ENCODE data around the gene FRMD4A. TPM values are rescaled to one million over a fixed set of nuclear protein-coding genes. Genes with fewer than 3 reads are reported as not detected.
A peak's percentile ranks its signal among the peaks of the same experiment; 100 is the strongest.
"Not testable (repeated sequence)": the region's sequence is repeated elsewhere in the genome, so short reads cannot be mapped to it uniquely, and the experiment has no call there.

FRMD4A gene
- total RNA-seq, 2 donors from 2014 or later, result 37.8 to 41.6 TPM

DNA sequence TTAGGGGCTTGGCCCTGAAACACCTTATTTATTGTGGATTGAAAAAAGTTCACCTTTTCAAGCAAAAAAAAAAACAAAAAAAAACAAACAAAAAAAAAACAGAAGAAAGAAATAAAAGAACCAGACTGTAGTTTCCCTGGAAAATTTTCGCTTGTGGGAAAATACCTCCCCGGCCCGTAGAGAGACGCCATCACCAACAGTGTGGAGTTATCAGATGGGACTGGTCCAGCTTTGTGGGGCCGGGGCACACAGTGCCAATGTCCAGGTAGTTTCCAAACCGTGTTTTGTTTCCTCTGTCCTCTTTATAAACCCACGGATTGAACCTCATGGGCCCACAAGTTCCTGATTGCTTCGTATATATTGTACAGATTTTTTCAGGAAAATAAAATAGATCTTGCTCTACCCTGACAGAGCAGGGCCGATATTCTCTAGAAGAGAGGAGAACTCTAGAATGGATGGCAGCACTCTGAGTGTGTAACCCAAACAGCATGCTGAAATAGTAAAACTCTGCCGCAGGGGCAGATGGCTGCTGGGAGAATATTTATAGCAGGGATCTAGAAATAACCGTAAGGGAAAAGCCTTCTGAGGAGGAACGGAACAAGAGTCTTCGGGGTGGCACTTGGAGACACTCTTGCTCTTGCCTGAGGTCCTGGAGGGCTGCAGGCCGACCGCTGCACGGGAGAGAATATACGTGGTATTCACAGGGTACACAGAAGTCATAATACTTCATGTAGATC, 241.0 kb downstream of the FRMD4A start:
- intact Hi-C loops (cut with DNase I), result loop anchor here (5.0 to 10.0 kb wide), 3 partner anchors 302 to 913 kb away; no protein-coding TSS in a partner anchor
- DNase-seq (ENCODE audit: low spot score), result no peak

DNA sequence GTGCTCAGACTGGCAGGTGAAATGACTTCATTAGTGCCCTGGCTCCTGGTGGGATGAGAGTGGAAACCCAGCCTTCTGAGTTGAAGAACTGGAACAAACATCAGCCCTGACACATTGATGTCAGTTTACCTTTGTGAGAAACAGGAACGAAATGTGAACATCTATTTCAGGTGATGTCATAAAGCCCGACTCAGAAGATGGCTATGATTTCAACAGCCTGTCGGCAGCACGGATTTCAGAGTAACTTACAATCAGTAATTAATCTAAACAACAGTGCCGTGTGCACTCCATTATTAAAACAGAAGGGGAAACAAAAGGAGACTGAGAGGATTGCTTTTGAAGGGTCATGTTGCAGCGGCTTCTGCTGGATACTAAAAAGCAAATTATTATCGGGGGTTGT, 243.2 kb downstream of the FRMD4A start:
- no peak for DNase-seq (ENCODE audit: low spot score)
- intact Hi-C loops (cut with DNase I), result loop anchor here in 1 of 2 donors (5.0 kb wide), 1 partner anchor 915 kb away; no protein-coding TSS in a partner anchor

DNA sequence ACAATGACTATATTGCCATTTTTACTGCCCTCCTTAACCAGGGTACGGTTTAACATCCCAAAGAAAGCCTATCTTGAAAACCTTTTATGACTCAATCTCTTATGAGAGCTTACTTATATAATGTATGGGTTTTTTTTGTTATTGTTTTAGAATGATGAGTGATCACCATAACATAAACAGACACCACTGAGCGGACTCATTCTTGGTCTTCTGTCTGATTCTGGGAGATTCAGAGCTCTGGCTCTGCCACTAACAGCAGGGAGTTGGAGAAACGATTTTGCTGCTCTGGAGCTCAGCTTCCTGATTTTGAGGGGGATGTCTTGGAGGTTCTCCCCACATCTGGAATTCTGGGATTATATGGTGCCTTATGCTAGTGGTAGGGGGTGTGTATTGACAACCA, 244.1 kb downstream of the FRMD4A start:
- intact Hi-C loops (cut with DNase I), result loop anchor here in 1 of 2 donors (5.0 kb wide), 1 partner anchor 916 kb away; no protein-coding TSS in a partner anchor

DNA sequence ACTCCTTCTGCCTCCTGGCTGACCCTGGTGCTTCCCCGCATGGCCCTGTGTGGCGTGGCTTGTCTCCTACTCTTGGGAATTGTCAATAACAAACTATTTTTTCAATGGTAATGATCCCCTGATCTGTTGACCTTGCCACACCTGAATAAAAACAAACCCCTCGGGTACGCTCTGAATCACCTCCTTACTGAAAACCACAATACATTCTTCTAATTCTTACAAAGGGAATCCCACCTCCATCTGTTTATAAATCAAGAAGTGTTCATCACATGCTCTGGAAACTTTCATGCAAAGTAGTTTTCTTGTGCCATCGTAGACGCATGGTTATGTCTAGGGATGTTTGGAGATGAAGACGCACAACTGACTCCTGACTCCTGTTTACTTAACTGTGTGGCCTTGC, 245.8 kb downstream of the FRMD4A start:
- DNase-seq (ENCODE audit: low spot score), result no peak
- intact Hi-C loops (cut with DNase I), result loop anchor here in 1 of 2 donors (5.0 kb wide), 1 partner anchor 917 kb away; no protein-coding TSS in a partner anchor

More for the DNA sequence above, 244.1 kb downstream of the FRMD4A start:
- no peak for DNase-seq (ENCODE audit: low spot score)

DNA sequence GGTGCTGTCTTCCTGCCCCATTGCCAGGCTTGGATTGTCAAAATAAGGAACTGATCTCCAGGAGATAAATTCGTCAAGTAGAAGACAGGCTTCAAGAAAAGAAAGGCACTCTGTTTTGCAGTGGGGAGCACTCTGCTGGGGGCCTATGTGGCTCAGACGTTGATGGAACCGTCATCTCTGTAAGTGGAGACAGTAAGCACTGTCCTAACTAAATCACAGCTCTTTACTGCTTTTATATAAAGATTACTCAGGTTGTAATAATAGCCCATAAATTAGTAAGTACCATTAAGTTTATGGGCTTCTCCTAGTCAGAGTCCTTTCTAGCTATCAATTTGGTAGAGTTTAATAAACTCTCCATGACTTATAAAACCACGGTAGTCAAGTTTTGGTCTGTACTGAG, 249.9 kb downstream of the FRMD4A start:
- DNase-seq (ENCODE audit: low spot score), result no peak
- intact Hi-C loops (cut with DNase I), result no loop called here

DNA sequence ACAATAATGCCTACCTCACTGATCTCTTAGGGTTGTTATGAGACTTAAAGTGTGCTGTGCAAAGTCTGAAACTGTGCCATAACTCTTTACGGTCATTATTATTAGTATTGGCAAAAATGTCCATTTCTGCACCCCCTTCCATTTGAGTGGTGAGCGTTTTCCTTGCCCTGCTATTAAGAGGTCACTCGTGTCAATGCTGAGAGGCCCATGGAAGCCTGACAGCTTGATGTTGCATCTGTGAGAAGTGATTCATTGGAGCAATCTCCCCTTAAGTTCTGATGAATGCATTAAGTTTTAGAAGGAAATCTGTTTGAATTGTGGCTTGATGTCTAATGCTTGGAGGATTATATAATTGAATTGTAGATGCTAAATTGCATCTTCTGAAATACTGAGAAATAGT, 253.3 kb downstream of the FRMD4A start:
- no peak for DNase-seq (ENCODE audit: low spot score)
- intact Hi-C loops (cut with DNase I), result no loop called here

DNA sequence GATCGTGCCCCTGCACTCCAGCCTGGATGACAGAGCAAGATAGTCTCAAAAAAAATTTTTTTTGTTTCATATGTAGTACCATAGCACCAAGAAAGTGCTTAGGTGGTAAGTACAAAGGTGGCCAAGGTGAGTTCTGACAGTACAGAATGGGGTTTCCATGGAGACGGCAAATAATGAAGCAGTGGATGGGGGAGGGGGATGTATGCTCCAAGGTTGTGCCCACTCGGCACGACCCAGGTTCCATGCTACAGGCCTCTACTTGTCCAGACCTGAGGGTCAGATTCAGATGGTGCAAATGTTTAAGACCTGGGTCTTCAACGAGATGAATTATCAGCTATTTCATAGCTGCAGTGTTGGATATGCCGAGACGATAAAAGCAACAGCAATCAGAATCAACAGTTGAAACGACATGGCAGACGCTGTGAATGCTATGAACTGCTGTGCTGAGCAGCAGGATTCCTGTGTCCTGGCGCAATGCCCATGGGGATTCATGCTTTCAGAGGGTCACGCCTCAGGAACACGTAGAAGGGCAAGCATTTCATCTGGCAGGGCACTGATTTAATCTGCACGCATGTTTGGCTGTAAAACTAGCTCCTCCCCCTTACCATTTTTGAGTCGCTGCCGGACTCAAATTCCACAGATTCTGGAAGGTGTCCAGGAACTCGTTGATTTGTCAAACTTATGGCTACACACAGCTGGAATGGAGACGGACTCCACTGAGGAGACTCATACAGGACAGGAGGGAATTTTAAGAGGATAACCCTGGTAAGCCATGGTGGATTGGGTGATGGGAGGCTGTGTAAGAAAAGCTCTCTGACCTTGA, 256.5 kb downstream of the FRMD4A start:
- peak; percentile 96 for DNase-seq (ENCODE audit: low spot score)
- intact Hi-C loops (cut with DNase I), result no loop called here

DNA sequence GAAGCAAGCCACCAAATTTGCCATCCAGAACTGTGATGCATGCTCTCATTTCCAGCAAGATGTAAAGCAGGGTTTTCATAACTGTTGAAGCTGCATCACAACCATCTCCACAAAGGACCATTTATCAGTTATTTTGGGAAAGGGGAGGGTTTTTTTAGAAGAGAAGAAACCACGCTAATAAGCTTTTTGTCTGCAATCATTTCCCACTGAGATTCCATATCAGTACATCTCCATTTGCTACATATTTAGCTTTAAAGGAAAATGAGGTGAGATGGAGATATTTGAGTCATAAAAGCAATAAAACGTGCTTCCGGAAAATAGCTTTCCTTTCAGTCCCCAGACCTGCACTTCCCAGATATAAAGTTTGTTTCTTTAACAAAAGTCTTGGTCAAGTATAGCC, 258.2 kb downstream of the FRMD4A start:
- intact Hi-C loops (cut with DNase I), result no loop called here

DNA sequence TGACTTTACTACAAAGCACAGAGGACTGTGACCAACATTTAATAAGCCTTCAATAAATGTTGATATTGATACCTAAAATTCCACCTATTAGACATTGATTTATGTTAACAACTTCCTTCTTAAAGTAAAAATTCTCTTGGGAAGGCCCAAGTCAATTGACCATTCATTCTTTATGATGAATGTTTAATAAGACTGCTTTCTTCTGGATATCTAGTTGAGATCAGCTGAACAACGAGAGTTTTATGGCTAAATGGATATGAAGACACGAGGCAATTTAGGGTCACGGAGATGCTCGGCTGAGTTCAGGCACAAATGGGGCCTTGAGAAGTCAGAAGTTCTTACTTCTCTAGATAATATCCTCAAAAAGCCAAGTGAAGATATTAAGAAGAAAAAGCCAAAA, 258.8 kb downstream of the FRMD4A start:
- DNase-seq (ENCODE audit: low spot score), result no peak
- intact Hi-C loops (cut with DNase I), result no loop called here

More for the DNA sequence above, 258.2 kb downstream of the FRMD4A start:
- DNase-seq (ENCODE audit: low spot score), result no peak

DNA sequence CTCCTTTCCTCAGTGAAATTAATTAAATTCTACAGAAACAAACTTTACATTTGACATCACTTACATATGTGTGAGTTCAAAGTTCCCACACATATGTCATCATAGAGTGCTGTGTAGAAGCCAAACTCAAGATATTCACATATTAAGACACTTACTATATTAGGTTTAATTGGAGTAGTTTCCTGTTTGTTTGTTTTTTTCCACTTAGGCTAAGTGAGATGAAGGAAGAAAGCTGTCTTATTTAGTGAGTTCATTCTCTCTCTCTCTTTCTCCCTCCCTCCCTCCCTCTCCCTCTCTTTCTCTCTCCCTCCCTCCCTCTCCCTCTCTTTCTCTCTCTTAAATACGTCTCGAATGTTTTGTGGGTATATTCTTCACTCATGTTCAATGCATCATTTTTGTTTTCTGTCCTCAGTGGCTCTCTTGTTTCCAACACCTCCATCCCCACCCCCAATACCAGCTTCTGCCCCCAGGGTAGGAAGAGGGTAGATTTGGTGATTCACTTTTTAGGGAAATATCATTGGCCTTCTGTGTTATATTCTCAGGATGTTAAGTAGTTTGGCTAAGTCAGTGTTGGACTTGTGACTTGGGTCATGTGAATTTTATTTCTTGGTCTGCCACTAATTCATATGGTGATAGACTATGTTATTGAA, 262.0 kb downstream of the FRMD4A start:
- DNase-seq (ENCODE audit: low spot score), result no peak
- intact Hi-C loops (cut with DNase I), result no loop called here

DNA sequence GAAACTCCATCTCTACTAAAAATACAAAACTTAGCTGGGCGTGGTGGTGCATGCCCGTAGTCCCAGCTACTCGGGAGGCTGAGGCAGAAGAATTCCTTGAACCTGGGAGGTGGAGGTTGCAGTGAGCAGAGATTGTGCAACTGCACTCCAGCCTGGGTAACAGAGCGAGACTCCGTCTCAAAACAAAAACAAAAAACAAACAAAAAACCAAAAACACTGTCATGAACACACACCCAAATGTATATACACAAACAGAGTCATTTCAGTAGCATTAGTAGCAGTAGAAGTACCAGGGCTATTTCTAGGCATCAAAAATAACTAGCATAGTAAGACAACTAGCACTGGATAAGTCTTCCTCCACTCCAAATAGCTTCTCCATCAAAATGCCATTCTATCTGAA, 263.1 kb downstream of the FRMD4A start:
- intact Hi-C loops (cut with DNase I); DNase-seq (ENCODE audit: low spot score): not testable (repeated sequence)

DNA sequence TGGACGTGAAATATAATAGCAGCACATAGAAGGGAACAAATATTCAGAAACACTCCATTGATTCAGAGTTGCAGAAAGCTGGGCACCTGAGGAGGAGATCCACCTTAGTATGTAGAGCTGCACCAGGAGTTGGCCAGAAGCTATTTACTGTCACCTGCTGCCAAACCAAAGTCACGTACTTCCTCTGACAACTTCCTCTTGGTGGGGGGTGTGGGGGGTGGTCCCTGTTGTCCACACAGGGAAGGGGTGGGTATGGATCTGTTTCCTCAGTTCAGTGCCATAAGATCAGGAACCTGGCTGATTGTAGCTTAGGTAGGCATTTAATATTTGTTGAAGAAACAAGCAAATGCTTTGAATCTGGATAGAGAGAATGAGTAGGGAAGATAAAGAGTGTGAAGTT, 264.6 kb downstream of the FRMD4A start:
- no peak for DNase-seq (ENCODE audit: low spot score)
- intact Hi-C loops (cut with DNase I), result no loop called here

DNA sequence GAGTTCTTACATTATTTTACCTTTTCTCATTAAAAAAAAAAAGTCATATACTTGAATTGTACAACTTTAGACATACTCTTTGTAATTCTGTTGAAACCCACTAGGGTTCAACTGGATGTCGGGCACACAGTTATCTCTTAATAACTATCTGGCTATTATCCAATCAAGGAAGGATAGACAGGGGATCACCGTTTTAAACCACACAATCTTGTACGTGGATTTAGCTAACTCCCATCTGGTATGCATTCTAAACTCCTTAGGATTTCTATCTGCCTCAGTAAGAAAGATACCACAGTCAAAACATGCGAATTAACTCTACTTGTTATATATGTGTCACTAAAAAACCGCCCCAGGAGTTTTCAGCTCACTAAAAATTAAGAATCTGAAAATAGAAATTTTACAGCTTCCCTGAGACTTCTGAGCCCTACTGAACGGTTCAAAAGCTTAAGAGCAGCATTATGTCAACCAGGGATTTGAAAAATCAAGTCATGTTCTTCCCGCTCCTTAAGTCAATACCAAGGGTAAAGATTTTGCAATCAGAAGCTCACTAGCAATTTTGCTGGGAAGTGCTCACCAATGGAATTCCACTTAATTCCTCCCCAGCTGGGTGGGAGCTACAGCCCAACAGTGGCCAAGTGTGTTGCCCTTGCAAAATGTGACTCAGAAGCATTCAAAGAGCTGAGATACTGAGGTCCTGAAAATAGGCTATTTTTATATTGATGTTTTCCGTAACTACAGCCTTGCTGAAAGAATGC, 267.0 kb downstream of the FRMD4A start:
- intact Hi-C loops (cut with DNase I), result no loop called here
- peak; percentile 85 for DNase-seq (ENCODE audit: low spot score)

DNA sequence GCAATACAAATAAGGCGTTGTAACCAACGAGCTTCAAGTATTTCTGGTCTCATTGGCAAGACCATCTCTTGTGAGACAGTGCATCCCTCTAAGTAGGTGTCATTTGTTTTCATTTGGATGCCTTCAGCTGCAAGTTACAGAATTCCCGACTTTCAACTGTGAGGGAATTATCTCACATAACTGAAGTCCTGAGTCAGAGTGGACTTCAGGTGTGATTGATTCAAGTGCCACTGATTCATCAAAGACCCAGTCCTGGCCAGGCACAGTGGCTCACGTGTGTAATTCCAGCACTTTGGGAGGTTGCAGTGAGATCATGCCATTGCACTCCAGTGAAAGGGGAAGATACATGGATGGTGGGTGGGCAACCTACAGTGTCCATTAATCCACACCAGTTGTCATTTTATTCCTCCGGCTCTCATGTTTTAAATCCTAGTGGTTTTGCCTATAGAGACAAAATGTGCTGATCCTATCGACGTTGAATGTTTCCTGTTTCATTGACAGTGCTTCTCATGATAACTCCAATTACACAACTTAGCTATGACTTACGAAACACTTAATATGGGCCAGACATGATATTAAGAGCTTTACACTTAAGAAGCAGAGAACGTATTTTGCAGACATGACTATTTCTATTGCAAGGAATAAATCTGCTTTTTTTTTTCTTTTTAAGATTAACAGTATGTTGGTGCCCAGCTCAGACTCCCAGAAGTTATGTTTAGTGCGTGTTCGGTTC, 268.0 kb downstream of the FRMD4A start:
- DNase-seq (ENCODE audit: low spot score), result no peak
- intact Hi-C loops (cut with DNase I), result no loop called here

DNA sequence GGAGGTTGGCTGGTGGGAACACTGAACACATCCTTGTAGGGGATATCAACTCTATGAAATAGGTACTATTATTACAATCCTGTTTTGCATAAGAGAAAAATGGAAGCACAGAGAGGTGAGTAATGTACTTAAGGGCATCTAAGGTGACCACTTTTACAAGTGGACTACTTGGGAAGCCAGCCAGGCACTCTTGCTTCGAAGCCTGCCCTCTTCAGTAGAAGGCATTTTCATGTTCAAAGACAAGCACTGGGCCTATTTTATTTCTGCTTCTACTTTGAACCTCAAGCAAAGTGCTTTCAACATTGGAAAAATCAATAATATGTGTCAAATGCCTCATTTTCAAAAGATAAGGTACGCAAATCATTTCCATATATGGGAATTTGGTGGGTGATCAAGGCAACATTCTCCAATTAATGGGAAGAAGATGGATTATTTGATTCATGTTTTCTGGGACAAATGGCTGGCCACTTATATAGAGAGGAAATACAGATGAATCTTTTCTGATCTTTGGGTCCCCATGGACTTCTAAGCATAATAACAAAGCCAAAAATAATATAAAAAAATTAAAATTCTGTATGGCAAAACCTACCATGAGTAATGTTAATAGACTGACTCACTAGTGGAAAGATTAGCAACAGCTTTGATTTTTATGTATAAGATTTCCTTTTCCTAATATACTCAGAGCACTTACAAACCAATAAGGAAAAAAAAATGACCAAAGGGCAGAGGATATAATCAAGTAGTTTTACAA, 270.2 kb downstream of the FRMD4A start:
- intact Hi-C loops (cut with DNase I), result no loop called here
- DNase-seq (ENCODE audit: low spot score), result no peak

DNA sequence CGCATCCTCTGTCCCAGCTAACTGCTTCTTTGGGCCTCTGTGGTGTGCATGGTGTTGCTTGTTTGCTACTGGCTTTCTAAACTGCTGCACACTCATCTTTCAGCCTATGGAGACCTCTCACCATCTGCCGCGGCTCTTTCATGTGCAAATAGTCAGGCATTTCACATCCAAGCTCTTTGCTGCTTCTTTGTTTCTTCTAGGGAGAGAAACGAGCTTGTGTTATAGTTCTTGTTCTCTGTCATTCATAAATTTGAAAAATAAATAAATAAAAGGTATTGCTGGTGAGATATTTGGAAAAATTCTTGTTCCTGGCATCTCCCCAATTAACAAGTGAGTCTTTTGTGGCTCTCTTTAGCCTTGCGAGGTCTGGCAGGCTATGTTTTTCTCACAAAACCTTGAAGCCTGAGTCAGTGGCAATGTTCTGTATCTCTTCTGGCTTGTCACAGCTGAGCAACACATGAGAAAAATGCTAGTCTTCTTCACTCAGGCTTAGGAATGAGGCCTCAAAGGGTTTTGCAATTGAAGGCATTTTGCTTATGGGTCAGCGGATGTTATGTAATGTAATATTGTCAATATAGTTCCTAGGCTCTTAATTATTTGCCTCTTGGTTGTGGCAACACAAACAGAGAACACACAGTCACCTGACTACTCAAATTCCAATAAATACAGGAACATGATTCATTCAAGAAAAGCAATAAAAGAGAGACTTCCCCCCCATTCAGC, 274.0 kb downstream of the FRMD4A start:
- intact Hi-C loops (cut with DNase I), result no loop called here
- DNase-seq (ENCODE audit: low spot score), result no peak

DNA sequence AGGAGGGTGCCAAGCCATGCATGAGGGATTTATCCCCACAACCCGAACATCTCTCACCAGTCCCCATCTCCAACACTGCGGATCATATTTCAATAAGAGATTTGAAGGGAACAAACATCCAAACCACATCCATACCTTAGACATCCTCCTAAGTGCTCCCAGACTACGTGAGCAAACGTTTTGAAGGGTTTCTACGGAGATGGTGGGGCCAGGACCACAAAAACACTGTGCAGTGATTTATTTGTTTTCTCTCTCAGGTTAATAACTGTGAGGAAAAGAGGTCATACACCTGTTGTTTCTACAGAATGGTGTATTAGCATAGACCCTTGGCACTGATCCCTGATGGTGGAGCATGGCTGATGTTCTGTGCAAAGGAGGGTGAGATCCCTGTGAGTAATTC, 277.8 kb downstream of the FRMD4A start:
- intact Hi-C loops (cut with DNase I), result no loop called here
- no peak for DNase-seq (ENCODE audit: low spot score)
